HEK293 (cell line): ENCODE results near the gene IGFBP5.

Experiments
- CTCF ChIA-PET: fragments of 350-600 bp; formaldehyde crosslinking; extraction: SDS; loops from one replicate; lab custom pipeline; 2021; ENCODE audit warnings: antibody characterized with exemption; lab: Yijun Ruan, JAX
- POLR2A ChIA-PET: fragments of 300-600 bp; formaldehyde crosslinking; extraction: SDS; loops from one replicate; lab custom pipeline; 2020; ENCODE audit warnings: antibody characterized with exemption, inconsistent platforms; lab: Yijun Ruan, JAX
- H3K27ac ChIP-seq: fragments of 200-500 bp; sonication (Bioruptor generic); 2 replicates; pipeline ENCODE4 v1.5.1; 2014; ENCODE audit warnings: low read depth, low read length, control low read depth, inconsistent platforms; ENCODE audit errors: extremely low read depth
- H3K36me3 ChIP-seq, 2 experiments: fragments of 200-500 bp in 1 of 2; sonication (Bioruptor generic) in 1 of 2; 1 replicate in 1 of 2; 2 replicates in 1 of 2; pipeline ENCODE4 v1.5.1; 2014 to 2017; ENCODE audit warnings: inconsistent platforms in 2 of 2, low read length in 2 of 2; ENCODE audit not compliant: control insufficient read depth in 2 of 2, insufficient read depth in 1 of 2
- H3K4me1 ChIP-seq: fragments of 200-500 bp; sonication (Bioruptor generic); 2 replicates; pipeline ENCODE4 v1.5.1; 2014; ENCODE audit warnings: mild to moderate bottlenecking, low read length, inconsistent platforms; ENCODE audit not compliant: control insufficient read depth, insufficient read depth
- H3K4me3 ChIP-seq: 2 replicates; pipeline ENCODE4 v1.5.1; 2011; ENCODE audit warnings: low read depth, mild to moderate bottlenecking, control low read depth, low read length, moderate library complexity
- H3K9me3 ChIP-seq: fragments of 200-500 bp; sonication (Bioruptor generic); 2 replicates; pipeline ENCODE4 v1.5.1; 2014; ENCODE audit warnings: low read depth, low read length, inconsistent platforms; ENCODE audit not compliant: control insufficient read depth, insufficient read depth
- ELK4 ChIP-seq: IDR thresholded peaks from 2 replicates; pipeline ENCODE4 v1.6.1; 2011; ENCODE audit warnings: mild to moderate bottlenecking, low read depth, low read length, borderline replicate concordance
- FEZF1 ChIP-seq: fragments of 450-650 bp; formaldehyde crosslinking; IDR thresholded peaks from 2 replicates; pipeline ENCODE4 v1.5.1; 2016; ENCODE audit warnings: missing biosample characterization, missing genetic modification characterization
- RBAK ChIP-seq: fragments of 450-650 bp; formaldehyde crosslinking; IDR thresholded peaks from 2 replicates; pipeline ENCODE4 v1.5.1; 2016; ENCODE audit warnings: missing biosample characterization, missing genetic modification characterization
- SP2 ChIP-seq: fragments of 450-650 bp; formaldehyde crosslinking; IDR thresholded peaks from 2 replicates; pipeline ENCODE4 v1.5.1; 2016; ENCODE audit warnings: missing biosample characterization, missing genetic modification characterization
- ZBTB1 ChIP-seq: fragments of 450-650 bp; formaldehyde crosslinking; IDR thresholded peaks from 2 replicates; pipeline ENCODE4 v1.5.1; 2016; ENCODE audit warnings: missing biosample characterization, missing genetic modification characterization
- ZBTB26 ChIP-seq: fragments of 450-650 bp; formaldehyde crosslinking; optimal IDR thresholded peaks from 2 replicates; pipeline ENCODE3; 2016; ENCODE audit warnings: missing biosample characterization, mild to moderate bottlenecking, missing genetic modification characterization
- ZBTB49 ChIP-seq: fragments of 450-650 bp; formaldehyde crosslinking; IDR thresholded peaks from 2 replicates; pipeline ENCODE4 v1.5.1; 2016; ENCODE audit warnings: missing biosample characterization, missing genetic modification characterization, low read depth
- ZFP37 ChIP-seq: fragments of 450-650 bp; formaldehyde crosslinking; IDR thresholded peaks from 2 replicates; pipeline ENCODE4 v1.5.1; 2016; ENCODE audit warnings: missing biosample characterization, missing genetic modification characterization
- ZNF121 ChIP-seq: fragments of 450-650 bp; formaldehyde crosslinking; IDR thresholded peaks from 2 replicates; pipeline ENCODE4 v1.5.1; 2016; ENCODE audit warnings: missing biosample characterization, missing genetic modification characterization
- ZNF157 ChIP-seq: fragments of 450-650 bp; formaldehyde crosslinking; IDR thresholded peaks from 2 replicates; pipeline ENCODE4 v1.5.1; 2016; ENCODE audit warnings: missing biosample characterization, missing genetic modification characterization
- ZNF16 ChIP-seq: fragments of 450-650 bp; formaldehyde crosslinking; IDR thresholded peaks from 2 replicates; pipeline ENCODE4 v1.5.1; 2016; ENCODE audit warnings: low read depth, missing biosample characterization, missing genetic modification characterization
- ZNF175 ChIP-seq: fragments of 450-650 bp; formaldehyde crosslinking; IDR thresholded peaks from 2 replicates; pipeline ENCODE4 v1.5.1; 2016; ENCODE audit warnings: missing biosample characterization, missing genetic modification characterization
- ZNF184 ChIP-seq: fragments of 450-650 bp; IDR thresholded peaks from 2 replicates; pipeline ENCODE4 v1.5.1; 2018; ENCODE audit warnings: missing biosample characterization, mild to moderate bottlenecking, missing genetic modification characterization
- ZNF19 ChIP-seq: fragments of 450-650 bp; formaldehyde crosslinking; IDR thresholded peaks from 2 replicates; pipeline ENCODE4; 2016; ENCODE audit warnings: missing biosample characterization, missing genetic modification characterization, low read depth
- ZNF248 ChIP-seq: fragments of 450-650 bp; formaldehyde crosslinking; IDR thresholded peaks from 2 replicates; pipeline ENCODE4 v1.5.1; 2017; ENCODE audit warnings: missing biosample characterization, missing genetic modification characterization
- ZNF292 ChIP-seq: fragments of 450-650 bp; formaldehyde crosslinking; IDR thresholded peaks from 2 replicates; pipeline ENCODE4 v1.5.1; 2016; ENCODE audit warnings: low read depth, missing biosample characterization, missing genetic modification characterization, borderline replicate concordance
- ZNF354C ChIP-seq: fragments of 450-650 bp; formaldehyde crosslinking; IDR thresholded peaks from 2 replicates; pipeline ENCODE4 v1.5.1; 2016; ENCODE audit warnings: missing biosample characterization, missing genetic modification characterization, low read depth, borderline replicate concordance
- ZNF426 ChIP-seq: fragments of 450-650 bp; formaldehyde crosslinking; IDR thresholded peaks from 2 replicates; pipeline ENCODE4 v1.5.1; 2017; ENCODE audit warnings: missing biosample characterization, missing genetic modification characterization, mild to moderate bottlenecking, inconsistent platforms, moderate library complexity
- ZNF529 ChIP-seq: fragments of 450-650 bp; formaldehyde crosslinking; IDR thresholded peaks from 2 replicates; pipeline ENCODE4 v1.5.1; 2017; ENCODE audit warnings: missing genetic modification characterization, missing biosample characterization; ENCODE audit not compliant: insufficient replicate concordance
- ZNF571 ChIP-seq: fragments of 450-650 bp; formaldehyde crosslinking; IDR thresholded peaks from 2 replicates; pipeline ENCODE4 v1.5.0; 2017; ENCODE audit warnings: missing biosample characterization, missing genetic modification characterization
- ZNF626 ChIP-seq: fragments of 450-650 bp; sonication (Bioruptor Pico); formaldehyde crosslinking; IDR thresholded peaks from 2 replicates; pipeline ENCODE4 v1.5.1; 2018; ENCODE audit warnings: missing biosample characterization, missing genetic modification characterization, inconsistent platforms
- ZNF639 ChIP-seq: fragments of 450-650 bp; formaldehyde crosslinking; IDR thresholded peaks from 2 replicates; pipeline ENCODE4 v1.5.1; 2016; ENCODE audit warnings: missing biosample characterization, missing genetic modification characterization
- ZNF670 ChIP-seq: fragments of 450-650 bp; formaldehyde crosslinking; IDR thresholded peaks from 2 replicates; pipeline ENCODE4 v1.5.1; 2016; ENCODE audit warnings: missing biosample characterization, missing genetic modification characterization, low read depth
- ZNF692 ChIP-seq: fragments of 450-650 bp; formaldehyde crosslinking; IDR thresholded peaks from 2 replicates; pipeline ENCODE4 v1.5.1; 2016; ENCODE audit warnings: missing biosample characterization, missing genetic modification characterization
- ZNF791 ChIP-seq: fragments of 450-650 bp; formaldehyde crosslinking; IDR thresholded peaks from 2 replicates; pipeline ENCODE4 v1.5.1; 2016; ENCODE audit warnings: missing biosample characterization, missing genetic modification characterization
- ZSCAN23 ChIP-seq: fragments of 450-650 bp; formaldehyde crosslinking; IDR thresholded peaks from 2 replicates; pipeline ENCODE4 v1.5.1; 2016; ENCODE audit warnings: missing biosample characterization, missing genetic modification characterization

Gene IGFBP5

GRCh38 chr2:216683846-216684245, 11.5 kb downstream of the IGFBP5 start:
- CTCF ChIA-PET = interaction anchor here (0.7 to 2.2 kb wide), 6 partner anchors 12 to 1029 kb away, joined by 3 to 9 read pairs (median 4); no protein-coding TSS in a partner anchor

GRCh38 chr2:216681683-216682082, 13.7 kb downstream of the IGFBP5 start:
- Histone ChIP-seq H3K36me3 (peaks cover 4 to 26% of the 10 kb centered on the region in 2 experiments; a peak in 2 of 3 replicates), H3K4me1 (peaks cover 5% of the 10 kb centered on the region), H3K4me3 (no peak overlapping the region), H3K9me3 (no peaks in the 10 kb centered on the region), H3K27ac (no peak overlapping the region)
- CTCF ChIA-PET = interaction anchor here (0.6 to 2.4 kb wide), 32 partner anchors 8 to 1074 kb away, joined by 3 to 21 read pairs (median 3); partner anchors contain the start of gene IGFBP5
- no peak for TF ChIP-seq ZFP37 (tag by site-specific recombination)
- no peak for TF ChIP-seq ZNF248 (tag by site-specific recombination)
- no peak for TF ChIP-seq ZNF670
- no peak for TF ChIP-seq ZBTB49 (tag by site-specific recombination)
- no peak for TF ChIP-seq ZBTB26
- no peak for TF ChIP-seq ZNF16 (tag by site-specific recombination)
- TF ChIP-seq ZNF121 (tag by site-specific recombination) = no peak
- POLR2A ChIA-PET = interaction anchor here (1.1 kb wide), 1 partner anchor 11 kb away, joined by 3 read pairs; no protein-coding TSS in a partner anchor

More at GRCh38 chr2:216683846-216684245, 11.5 kb downstream of the IGFBP5 start:
- Histone ChIP-seq H3K36me3 (peaks cover 0 to 18% of the 10 kb centered on the region in 2 experiments; a peak in 2 of 3 replicates), H3K4me1 (peaks cover 5% of the 10 kb centered on the region), H3K27ac (no peak overlapping the region), H3K4me3 (no peak overlapping the region), H3K9me3 (no peaks in the 10 kb centered on the region)
- TF ChIP-seq ZNF639 (tag by site-specific recombination) (no peak), ZNF354C (tag by site-specific recombination) (no peak), ELK4 (no peak), ZBTB1 (tag by site-specific recombination) (no peak), RBAK (tag by site-specific recombination) (no peak), FEZF1 (tag by site-specific recombination) (no peak), ZNF426 (tag by site-specific recombination) (no peak), SP2 (tag by site-specific recombination) (no peak), ZNF184 (tag by site-specific recombination) (no peak), ZNF175 (tag by site-specific recombination) (no peak), ZNF791 (tag by site-specific recombination) (no peak), ZNF19 (tag by site-specific recombination) (no peak), ZNF292 (tag by site-specific recombination) (no peak), ZNF157 (tag by site-specific recombination) (no peak), ZNF692 (no peak), ZSCAN23 (no peak), ZNF571 (tag by site-specific recombination) (no peak), ZNF626 (no peak), ZNF529 (tag by site-specific recombination) (no peak), ZBTB49 (tag by site-specific recombination) (no peak)
- POLR2A ChIA-PET = interaction anchor here (1.2 kb wide), 1 partner anchor 11 kb away, joined by 3 read pairs; the partner anchor contains the start of gene IGFBP5
